Measurements from ENCODE around the gene EXD3. TPM values are rescaled to one million over a fixed set of nuclear protein-coding genes. Genes with fewer than 3 reads are reported as not detected.

EXD3 gene
- total RNA-seq, 1 experiment from 2014 or later, result 2.8 TPM

DNA sequence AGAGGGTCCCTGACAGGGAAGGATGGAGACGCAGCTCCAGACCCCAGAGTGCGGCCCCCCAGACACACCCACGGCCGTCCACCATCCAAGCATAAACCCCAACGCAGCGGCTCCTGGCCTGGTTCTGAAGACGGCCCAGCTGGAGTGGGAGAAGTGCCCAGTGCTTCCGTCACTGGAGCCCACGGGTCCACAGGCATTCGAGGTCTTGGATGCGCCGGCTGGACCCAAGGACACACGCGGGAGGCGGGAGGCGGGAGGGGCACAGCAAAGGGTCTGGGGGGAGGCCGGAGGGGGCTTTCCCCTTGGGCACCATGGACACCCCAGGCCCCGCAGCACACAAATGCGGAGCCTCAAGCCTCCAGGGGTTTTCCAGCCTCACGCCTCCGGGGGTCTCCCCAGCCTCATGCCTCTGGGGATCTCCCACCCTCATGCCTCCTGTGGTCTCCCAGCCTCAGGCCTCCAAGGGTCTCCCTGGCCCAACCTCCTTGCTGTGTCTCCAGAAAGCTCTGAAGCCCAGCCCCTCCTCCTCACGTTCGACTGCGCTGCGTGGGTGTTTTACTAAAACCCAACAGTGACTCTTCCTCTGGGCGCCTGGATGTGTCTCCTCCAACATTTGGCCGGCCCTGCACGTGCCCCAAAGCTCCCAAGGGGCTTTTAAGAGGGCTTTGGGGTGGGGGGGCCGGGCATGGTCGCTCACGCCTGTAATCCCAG, 15.2 kb downstream of the EXD3 start:
- DNase-seq, result no peak
- Histone ChIP-seq H3K27ac (ENCODE audit: low read length) (no peak overlapping the region), H3K9me3 (ENCODE audit: low read length) (no peaks in the 10 kb centered on the region), H3K4me1 (ENCODE audit: low read length) (0 out of 2 replicates have a peak, but pooled peaks cover 2% of the 10 kb centered on the region), H3K27me3 (ENCODE audit: low read length) (no peaks in the 10 kb centered on the region), H3K4me2 (ENCODE audit: low read depth, low read length, poor library complexity, severe bottlenecking) (no peak overlapping the region), H4K20me1 (ENCODE audit: insufficient read depth, low read depth, low read length) (peaks cover 26% of the 10 kb centered on the region; the same call in 1 of the 2 replicates), H3K36me3 (ENCODE audit: insufficient read depth, low read length) (no peaks in the 10 kb centered on the region), H2AFZ (ENCODE audit: low read length) (no peak overlapping the region), H3K9ac (ENCODE audit: low read length) (no peak overlapping the region), H3K79me2 (ENCODE audit: low read length) (no peaks in the 10 kb centered on the region), H3K9me2 (replicated peaks; ENCODE audit: insufficient read depth, low read length) (no peaks in the 10 kb centered on the region), H3K4me3 (ENCODE audit: low read length) (no peak overlapping the region)

DNA sequence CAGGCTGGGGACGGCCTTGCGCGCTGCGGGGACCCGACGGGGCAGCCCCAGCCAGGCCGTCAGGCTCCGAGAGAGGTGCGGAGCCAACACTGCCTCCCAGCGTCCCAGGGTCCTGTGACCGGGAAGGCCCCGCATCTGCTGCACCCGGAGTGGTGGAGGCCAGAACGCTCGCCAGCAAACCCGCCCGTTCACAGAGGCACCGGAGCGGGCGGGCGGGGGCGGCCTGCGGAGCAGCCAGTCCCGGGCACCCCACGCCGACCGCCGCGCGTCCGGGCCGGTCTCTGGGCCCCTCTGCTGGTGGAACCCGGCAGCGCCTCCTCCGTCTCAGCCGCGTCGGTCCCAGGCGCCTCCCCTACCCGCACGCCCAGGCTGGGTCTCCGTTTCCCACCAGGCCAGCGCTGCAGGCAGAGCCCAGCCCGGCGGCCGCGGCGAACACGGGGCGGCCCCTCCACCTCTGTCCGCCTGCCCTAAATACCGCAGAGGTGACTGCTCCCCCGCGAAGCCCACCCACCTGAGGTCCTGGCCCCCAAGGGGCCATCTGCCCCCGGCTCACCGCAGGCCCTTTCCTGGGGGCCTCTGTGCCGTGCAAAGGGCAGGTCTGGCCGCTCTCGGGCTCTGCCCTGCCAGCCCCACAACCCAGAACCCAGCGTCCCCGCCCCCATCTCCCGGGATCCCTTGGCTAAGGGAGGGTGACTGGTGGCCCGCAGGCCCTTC, 15.9 kb downstream of the EXD3 start:
- no peaks in the 10 kb centered on the region for H3K36me3 ChIP-seq (ENCODE audit: insufficient read depth, low read length)
- H3K27me3 ChIP-seq (ENCODE audit: low read length), result no peaks in the 10 kb centered on the region
- no peak overlapping the region for H3K4me2 ChIP-seq (ENCODE audit: low read depth, low read length, poor library complexity, severe bottlenecking)
- no peak for DNase-seq
- no peak overlapping the region for H2AFZ ChIP-seq (ENCODE audit: low read length)
- 0 out of 2 replicates have a peak, but pooled peaks cover 2% of the 10 kb centered on the region for H3K4me1 ChIP-seq (ENCODE audit: low read length)
- no peaks in the 10 kb centered on the region for H3K9me2 ChIP-seq (replicated peaks; ENCODE audit: insufficient read depth, low read length)
- H3K4me3 ChIP-seq (ENCODE audit: low read length), result no peak overlapping the region
- H3K79me2 ChIP-seq (ENCODE audit: low read length), result no peaks in the 10 kb centered on the region
- H3K9ac ChIP-seq (ENCODE audit: low read length), result no peak overlapping the region
- H4K20me1 ChIP-seq (ENCODE audit: insufficient read depth, low read depth, low read length), result peaks cover 21% of the 10 kb centered on the region; the same call in 1 of the 2 replicates
- no peak overlapping the region for H3K27ac ChIP-seq (ENCODE audit: low read length)
- H3K9me3 ChIP-seq (ENCODE audit: low read length), result no peaks in the 10 kb centered on the region

DNA sequence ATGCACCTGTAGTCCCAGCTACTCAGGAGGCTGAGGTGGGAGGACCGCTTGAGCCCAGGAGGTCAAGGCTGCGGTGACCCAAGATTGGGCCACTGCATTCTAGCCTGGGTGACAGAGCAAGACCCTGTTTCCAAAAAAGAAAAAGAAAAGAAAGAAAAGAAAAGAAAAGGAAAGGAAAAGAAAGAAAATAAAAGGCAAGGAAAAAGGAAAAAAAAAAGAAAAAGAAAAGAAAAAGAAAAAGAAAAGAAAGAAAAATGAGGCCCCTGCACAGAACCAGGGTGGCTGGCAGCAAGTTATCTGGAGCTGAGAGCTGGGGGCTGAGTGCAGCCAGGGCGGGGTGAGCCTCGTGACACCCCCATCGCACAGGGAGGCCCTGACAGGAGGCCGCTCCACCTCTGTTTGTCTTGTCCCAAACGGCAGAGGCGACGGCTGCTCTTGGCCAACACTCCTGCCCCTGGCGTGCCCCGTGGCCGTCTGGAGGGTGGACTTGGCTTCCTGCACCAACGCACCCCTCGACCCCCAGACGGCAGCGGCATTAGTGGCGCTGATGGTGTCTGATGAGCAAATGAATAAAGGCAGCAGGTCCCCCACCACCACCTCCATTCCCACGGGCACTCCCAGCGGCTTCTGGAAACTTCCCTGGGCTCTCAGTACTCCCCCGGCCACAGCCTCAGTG, 16.7 kb downstream of the EXD3 start:
- Histone ChIP-seq H3K4me3 (ENCODE audit: low read length) (no peak overlapping the region), H3K27me3 (ENCODE audit: low read length) (no peaks in the 10 kb centered on the region), H3K9ac (ENCODE audit: low read length) (no peak overlapping the region), H2AFZ (ENCODE audit: low read length) (no peak overlapping the region), H3K27ac (ENCODE audit: low read length) (no peak overlapping the region), H4K20me1 (ENCODE audit: insufficient read depth, low read depth, low read length) (peaks cover 20% of the 10 kb centered on the region; the same call in 1 of the 2 replicates), H3K9me3 (ENCODE audit: low read length) (no peaks in the 10 kb centered on the region), H3K79me2 (ENCODE audit: low read length) (no peaks in the 10 kb centered on the region), H3K4me1 (ENCODE audit: low read length) (0 out of 2 replicates have a peak, but pooled peaks cover 2% of the 10 kb centered on the region), H3K9me2 (replicated peaks; ENCODE audit: insufficient read depth, low read length) (no peaks in the 10 kb centered on the region), H3K36me3 (ENCODE audit: insufficient read depth, low read length) (no peaks in the 10 kb centered on the region), H3K4me2 (ENCODE audit: low read depth, low read length, poor library complexity, severe bottlenecking) (no peak overlapping the region)
- no peak for DNase-seq

DNA sequence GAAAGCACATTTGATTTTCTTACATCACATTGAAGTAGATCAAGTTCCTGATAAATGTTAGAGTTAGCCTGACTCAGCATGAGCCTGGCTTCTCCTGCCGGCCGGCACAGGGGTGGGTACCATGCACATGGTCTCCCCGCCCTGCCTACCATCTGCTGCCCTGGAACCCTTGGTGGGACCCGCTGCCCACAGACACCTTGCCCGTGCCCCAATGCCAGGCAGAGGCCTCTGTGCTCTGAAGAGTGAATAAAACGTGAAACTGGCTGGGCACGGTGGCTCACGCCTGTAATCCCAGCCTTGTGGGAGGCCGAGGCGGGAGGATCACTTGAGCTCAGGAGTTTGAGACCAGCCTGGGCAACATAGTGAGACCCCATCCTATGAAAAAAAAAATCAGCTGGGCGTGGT, 17.3 kb downstream of the EXD3 start:
- Histone ChIP-seq H3K79me2 (ENCODE audit: low read length) (no peaks in the 10 kb centered on the region), H3K9me3 (ENCODE audit: low read length) (no peaks in the 10 kb centered on the region), H2AFZ (ENCODE audit: low read length) (no peak overlapping the region), H3K36me3 (ENCODE audit: insufficient read depth, low read length) (no peaks in the 10 kb centered on the region), H3K9me2 (replicated peaks; ENCODE audit: insufficient read depth, low read length) (no peaks in the 10 kb centered on the region), H3K27ac (ENCODE audit: low read length) (no peak overlapping the region), H3K4me2 (ENCODE audit: low read depth, low read length, poor library complexity, severe bottlenecking) (no peak overlapping the region), H3K9ac (ENCODE audit: low read length) (no peak overlapping the region), H4K20me1 (ENCODE audit: insufficient read depth, low read depth, low read length) (peaks cover 15% of the 10 kb centered on the region; the same call in 1 of the 2 replicates), H3K4me3 (ENCODE audit: low read length) (no peak overlapping the region), H3K27me3 (ENCODE audit: low read length) (no peaks in the 10 kb centered on the region), H3K4me1 (ENCODE audit: low read length) (0 out of 2 replicates have a peak, but pooled peaks cover 2% of the 10 kb centered on the region)
- no peak for DNase-seq

DNA sequence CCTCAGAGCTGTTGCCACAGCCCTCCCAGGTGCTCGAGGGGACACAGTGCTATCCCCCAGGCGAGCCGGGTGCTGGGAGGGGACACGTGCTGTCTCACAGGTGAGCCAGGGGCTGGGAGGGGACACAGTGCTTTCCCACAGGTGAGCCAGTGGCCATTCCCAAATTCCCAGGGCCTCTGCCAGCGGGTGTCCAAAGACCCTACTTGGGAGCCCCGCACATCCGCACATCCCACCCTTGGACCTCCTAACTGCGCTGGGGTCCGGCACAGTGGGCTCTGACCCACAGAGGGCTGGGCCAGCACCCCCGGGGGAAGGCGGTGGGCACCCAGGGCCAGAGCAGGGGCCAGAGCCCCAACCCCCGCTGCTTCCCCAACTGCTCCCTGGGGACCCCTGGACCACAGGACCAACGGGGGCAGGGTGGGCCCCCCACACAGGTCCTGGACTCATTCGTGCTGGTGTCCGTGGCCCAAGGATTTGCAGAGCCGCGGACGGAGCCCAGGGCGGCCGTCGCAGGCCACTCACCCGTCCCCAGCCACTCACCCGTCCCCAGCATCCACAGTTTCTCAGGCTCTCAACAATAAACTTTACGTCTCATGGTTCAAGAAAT, 17.9 kb downstream of the EXD3 start:
- H2AFZ ChIP-seq (ENCODE audit: low read length), result no peak overlapping the region
- no peak overlapping the region for H3K27ac ChIP-seq (ENCODE audit: low read length)
- H3K4me2 ChIP-seq (ENCODE audit: low read depth, low read length, poor library complexity, severe bottlenecking), result no peak overlapping the region
- H3K36me3 ChIP-seq (ENCODE audit: insufficient read depth, low read length), result no peaks in the 10 kb centered on the region
- no peaks in the 10 kb centered on the region for H3K79me2 ChIP-seq (ENCODE audit: low read length)
- H3K27me3 ChIP-seq (ENCODE audit: low read length), result no peaks in the 10 kb centered on the region
- H3K9ac ChIP-seq (ENCODE audit: low read length), result no peak overlapping the region
- H4K20me1 ChIP-seq (ENCODE audit: insufficient read depth, low read depth, low read length), result peaks cover 15% of the 10 kb centered on the region; the same call in 1 of the 2 replicates
- H3K4me1 ChIP-seq (ENCODE audit: low read length), result peaks cover 5% of the 10 kb centered on the region
- no peak for DNase-seq
- no peaks in the 10 kb centered on the region for H3K9me2 ChIP-seq (replicated peaks; ENCODE audit: insufficient read depth, low read length)
- H3K4me3 ChIP-seq (ENCODE audit: low read length), result no peak overlapping the region
- no peaks in the 10 kb centered on the region for H3K9me3 ChIP-seq (ENCODE audit: low read length)

DNA sequence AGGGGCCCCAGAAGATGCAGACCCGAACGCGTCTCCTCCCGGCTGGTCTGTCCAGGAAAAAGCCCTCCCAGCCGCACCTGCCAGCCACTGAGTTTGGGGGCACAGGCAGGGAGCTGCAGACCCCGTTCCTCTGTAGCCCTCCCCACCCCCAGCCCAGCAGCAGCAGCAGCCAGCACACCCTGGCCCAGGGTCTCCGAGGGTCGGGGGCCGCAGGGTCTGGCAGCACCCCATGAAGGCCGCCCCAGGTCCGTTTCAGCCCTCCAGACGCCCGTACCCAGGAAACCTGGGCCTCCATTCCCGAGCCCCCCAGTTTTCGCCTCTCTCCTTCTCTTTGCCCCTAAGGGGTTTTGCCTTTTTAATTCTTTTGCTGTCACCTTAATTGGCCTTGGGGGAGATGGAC, 19.7 kb downstream of the EXD3 start:
- Histone ChIP-seq H3K79me2 (ENCODE audit: low read length) (no peaks in the 10 kb centered on the region), H3K4me1 (ENCODE audit: low read length) (peaks cover 14% of the 10 kb centered on the region), H3K27ac (ENCODE audit: low read length) (no peak overlapping the region), H3K9me2 (replicated peaks; ENCODE audit: insufficient read depth, low read length) (no peaks in the 10 kb centered on the region), H3K4me2 (ENCODE audit: low read depth, low read length, poor library complexity, severe bottlenecking) (no peak overlapping the region), H3K27me3 (ENCODE audit: low read length) (no peaks in the 10 kb centered on the region), H3K9ac (ENCODE audit: low read length) (no peak overlapping the region), H2AFZ (ENCODE audit: low read length) (no peak overlapping the region), H4K20me1 (ENCODE audit: insufficient read depth, low read depth, low read length) (peaks cover 16% of the 10 kb centered on the region; the same call in 1 of the 2 replicates), H3K36me3 (ENCODE audit: insufficient read depth, low read length) (no peaks in the 10 kb centered on the region), H3K4me3 (ENCODE audit: low read length) (no peak overlapping the region), H3K9me3 (ENCODE audit: low read length) (no peaks in the 10 kb centered on the region)
- no peak for DNase-seq

DNA sequence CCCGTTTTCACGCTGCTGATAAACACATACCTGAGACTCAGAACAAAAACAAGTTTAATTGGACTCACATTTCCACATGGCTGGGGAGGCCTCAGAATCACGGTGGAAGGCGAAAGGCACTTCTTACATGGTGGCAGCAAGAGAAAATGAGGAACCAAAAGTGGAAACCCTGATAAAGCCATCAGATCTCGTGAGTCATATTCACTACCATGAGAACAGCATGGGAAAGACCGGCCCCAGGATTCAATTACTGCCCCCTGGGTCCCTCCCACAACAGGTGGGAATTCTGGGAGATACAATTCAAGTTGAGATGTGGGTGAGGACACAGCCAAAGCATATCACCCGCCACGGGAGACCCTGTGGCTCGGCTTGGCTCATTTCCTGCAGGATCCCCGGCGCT, 20.2 kb downstream of the EXD3 start:
- Histone ChIP-seq H4K20me1 (ENCODE audit: insufficient read depth, low read depth, low read length) (peaks cover 13% of the 10 kb centered on the region; the same call in 1 of the 2 replicates), H3K9ac (ENCODE audit: low read length) (no peak overlapping the region), H3K79me2 (ENCODE audit: low read length) (no peaks in the 10 kb centered on the region), H3K27ac (ENCODE audit: low read length) (no peak overlapping the region), H3K9me2 (replicated peaks; ENCODE audit: insufficient read depth, low read length) (no peaks in the 10 kb centered on the region), H3K27me3 (ENCODE audit: low read length) (no peaks in the 10 kb centered on the region), H3K36me3 (ENCODE audit: insufficient read depth, low read length) (no peaks in the 10 kb centered on the region), H2AFZ (ENCODE audit: low read length) (no peak overlapping the region), H3K9me3 (ENCODE audit: low read length) (no peaks in the 10 kb centered on the region), H3K4me2 (ENCODE audit: low read depth, low read length, poor library complexity, severe bottlenecking) (no peak overlapping the region), H3K4me1 (ENCODE audit: low read length) (peaks cover 12% of the 10 kb centered on the region), H3K4me3 (ENCODE audit: low read length) (no peak overlapping the region)
- no peak for DNase-seq

Measured in Karpas-422 (cell line).